Measurements from ENCODE around the gene EXD3.
"Not testable (repeated sequence)": the region's sequence is repeated elsewhere in the genome, so short reads cannot be mapped to it uniquely, and the experiment has no call there.

Gene EXD3

GRCh38 chr9:137422604-137423513 is at the start of gene EXD3, which contains the start of gene NOXA1:
TSS of gene EXD3 (minus strand) at chr9:137423162. CDS start at chr9:137395357, 27,805 bp downstream.
TSS of gene NOXA1 (plus strand) at chr9:137423393. CDS start at chr9:137423530, 137 bp downstream.
- DNase-seq: peak; percentile 96

- DNase-seq: no peak
Observed at GRCh38 chr9:137470785-137471184, 47.8 kb upstream of the EXD3 start.

- DNase-seq: no peak
Observed at GRCh38 chr9:137467896-137468295, 44.9 kb upstream of the EXD3 start.

- no peak for DNase-seq
Observed at GRCh38 chr9:137467161-137467581, 44.2 kb upstream of the EXD3 start.

- DNase-seq: not testable (repeated sequence)
Observed at GRCh38 chr9:137466389-137467085, 43.6 kb upstream of the EXD3 start.

GRCh38 chr9:137465720-137466388 is 42.9 kb upstream of the EXD3 start:
- no peak for DNase-seq

GRCh38 chr9:137465000-137465719 is 42.2 kb upstream of the EXD3 start:
- no peak for DNase-seq

GRCh38 chr9:137464291-137464999 is 41.5 kb upstream of the EXD3 start:
- no peak for DNase-seq

- no peak for DNase-seq
Observed at GRCh38 chr9:137463931-137464290, 40.9 kb upstream of the EXD3 start.

GRCh38 chr9:137462986-137463930 is 40.3 kb upstream of the EXD3 start:
- no peak for DNase-seq

GRCh38 chr9:137462396-137462985 is 39.5 kb upstream of the EXD3 start:
- no peak for DNase-seq

GRCh38 chr9:137461663-137462395 is 38.9 kb upstream of the EXD3 start:
- DNase-seq: no peak

GRCh38 chr9:137461316-137461662 is 38.3 kb upstream of the EXD3 start:
- no peak for DNase-seq

GRCh38 chr9:137460363-137461315 is 37.7 kb upstream of the EXD3 start:
- no peak for DNase-seq

GRCh38 chr9:137459601-137460362 is 36.8 kb upstream of the EXD3 start:
- no peak for DNase-seq

- DNase-seq: peak; percentile 93
Observed at GRCh38 chr9:137459152-137459600, 36.2 kb upstream of the EXD3 start, which contains the start of gene NSMF. TSS of gene NSMF (minus strand) at chr9:137459334. CDS start at chr9:137459102, 232 bp downstream.

All from COR-L47 (cell line).